MM.1S (cell line): ENCODE data around the gene KCNQ1.

Experiments used
- DNase-seq: peaks from one replicate; pipeline ENCODE4 v3.0.0-alpha.2; 2015
- H2AFZ ChIP-seq: fragments of 300-600 bp; sonication (generic); 2 replicates; pipeline ENCODE4 v1.6.0; 2016; ENCODE audit warnings: antibody characterized with exemption, low read length
- H3F3A ChIP-seq: fragments of 300-600 bp; sonication (generic); 2 replicates; pipeline ENCODE4 v1.6.1; 2016; ENCODE audit warnings: mild to moderate bottlenecking, antibody characterized with exemption, low read length, moderate library complexity, mixed read lengths; ENCODE audit not compliant: insufficient read depth
- H3K27ac ChIP-seq: fragments of 300-600 bp; sonication (generic); 2 replicates; pipeline ENCODE4 v1.5.1; 2016; ENCODE audit warnings: mild to moderate bottlenecking, low read length
- H3K27me3 ChIP-seq: fragments of 300-600 bp; sonication (generic); replicated peaks from 2 replicates; pipeline ENCODE4 v1.6.0; 2016; ENCODE audit warnings: low read length; ENCODE audit not compliant: insufficient read depth
- H3K36me3 ChIP-seq: fragments of 300-600 bp; sonication (generic); replicated peaks from 2 replicates; pipeline ENCODE4 v1.6.1; 2016; ENCODE audit warnings: mild to moderate bottlenecking, low read length, mixed read lengths; ENCODE audit not compliant: insufficient read depth
- H3K4me1 ChIP-seq: fragments of 300-600 bp; sonication (generic); 2 replicates; pipeline ENCODE4 v1.6.1; 2016; ENCODE audit warnings: low read length, mixed read lengths
- H3K4me2 ChIP-seq: fragments of 300-600 bp; sonication (generic); 2 replicates; pipeline ENCODE4 v1.6.0; 2016; ENCODE audit warnings: low read depth, low read length
- H3K4me3 ChIP-seq: fragments of 300-600 bp; sonication (generic); 2 replicates; pipeline ENCODE4 v1.5.1; 2016; ENCODE audit warnings: low read length, mixed read lengths
- H3K79me2 ChIP-seq: fragments of 300-600 bp; sonication (generic); 2 replicates; pipeline ENCODE4 v1.6.1; 2016; ENCODE audit warnings: mixed run types, low read length, mixed read lengths
- H3K9ac ChIP-seq: fragments of 300-600 bp; sonication (generic); 2 replicates; pipeline ENCODE4 v1.6.1; 2016; ENCODE audit warnings: low read length, mixed read lengths
- H3K9me2 ChIP-seq: fragments of 300-600 bp; sonication (generic); replicated peaks from 2 replicates; pipeline ENCODE4 v1.6.1; 2016; ENCODE audit warnings: mild to moderate bottlenecking, low read length, mixed read lengths; ENCODE audit not compliant: insufficient read depth
- H3K9me3 ChIP-seq: fragments of 300-600 bp; sonication (generic); replicated peaks from 2 replicates; pipeline ENCODE4 v1.6.1; 2016; ENCODE audit warnings: mild to moderate bottlenecking, low read length, mixed read lengths; ENCODE audit not compliant: insufficient read depth
- H4K20me1 ChIP-seq: fragments of 300-600 bp; sonication (generic); 2 replicates; pipeline ENCODE4 v1.6.1; 2016; ENCODE audit warnings: mild to moderate bottlenecking, low read length, moderate library complexity, mixed read lengths; ENCODE audit not compliant: insufficient read depth
- CTCF ChIP-seq: fragments of 300-600 bp; sonication (generic); IDR thresholded peaks from 2 replicates; pipeline ENCODE4 v1.5.1; 2016; ENCODE audit warnings: antibody characterized with exemption, low read length, mixed read lengths
- EZH2 ChIP-seq: fragments of 300-600 bp; sonication (generic); optimal IDR thresholded peaks from 2 replicates; pipeline ENCODE3; 2017; ENCODE audit warnings: low read depth, mild to moderate bottlenecking, antibody characterized with exemption, low read length, mixed read lengths
- EZH2phosphoT487 ChIP-seq: fragments of 300-600 bp; sonication (generic); IDR thresholded peaks from 2 replicates; pipeline ENCODE4 v1.6.1; 2018; ENCODE audit warnings: antibody characterized with exemption, low read length

Gene KCNQ1

GRCh38 chr11:2748061-2748813 is 303.4 kb downstream of the KCNQ1 start:
- Histone ChIP-seq H3K27ac (no peak overlapping the region), H3F3A (no peaks in the 10 kb centered on the region), H3K79me2 (no peaks in the 10 kb centered on the region), H3K9ac (no peak overlapping the region), H3K36me3 (no peaks in the 10 kb centered on the region), H3K4me2 (no peak overlapping the region), H3K9me2 (no peaks in the 10 kb centered on the region), H3K4me3 (no peak overlapping the region), H3K4me1 (no peaks in the 10 kb centered on the region), H4K20me1 (no peaks in the 10 kb centered on the region), H3K27me3 (no peaks in the 10 kb centered on the region), H2AFZ (no peak overlapping the region), H3K9me3 (no peaks in the 10 kb centered on the region)
- DNase-seq = no peak
- TF ChIP-seq EZH2 (no peak), EZH2phosphoT487 (no peak)

DNA sequence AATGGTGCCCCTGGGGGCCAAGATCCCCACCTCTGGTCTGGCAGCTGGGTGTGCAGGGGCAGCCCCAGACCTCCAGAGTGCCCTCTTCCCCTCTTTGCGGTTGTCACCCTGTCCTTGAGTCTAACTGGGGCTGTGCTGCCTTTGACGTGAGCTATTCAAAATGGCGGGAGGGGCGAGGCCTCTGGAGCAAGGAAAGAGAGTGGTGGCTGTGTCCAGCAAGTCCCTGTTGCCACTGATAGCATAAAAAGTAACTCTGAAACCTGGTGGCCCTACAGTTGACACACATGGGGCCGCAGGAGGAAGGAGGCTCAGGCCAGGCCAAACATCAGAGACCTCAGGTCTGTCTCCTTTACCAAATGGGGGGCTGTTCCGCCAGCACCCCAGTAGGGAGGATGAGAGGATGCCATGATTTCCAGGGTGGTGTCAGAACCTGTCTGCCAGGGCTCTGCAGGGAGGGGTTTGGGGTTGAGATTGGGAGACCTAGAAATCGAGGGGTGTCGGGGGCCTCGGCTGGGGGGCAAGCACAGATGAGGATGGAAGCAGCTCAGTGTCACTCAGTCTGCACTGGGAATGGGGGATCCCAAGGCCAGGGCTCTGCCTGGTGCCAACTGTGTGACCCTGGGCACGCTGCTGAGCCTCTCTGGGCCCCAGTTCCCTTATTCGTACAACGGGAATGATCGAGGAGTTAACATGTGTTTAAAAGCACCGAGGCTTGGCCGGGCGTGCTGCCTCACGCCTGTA is 304.2 kb downstream of the KCNQ1 start:
- H3K4me1 ChIP-seq = no peaks in the 10 kb centered on the region
- H3F3A ChIP-seq = no peaks in the 10 kb centered on the region
- H3K27me3 ChIP-seq = no peaks in the 10 kb centered on the region
- no peak overlapping the region for H3K9ac ChIP-seq
- H3K79me2 ChIP-seq = no peaks in the 10 kb centered on the region
- TF ChIP-seq EZH2 (no peak), EZH2phosphoT487 (no peak), CTCF (no peak)
- no peaks in the 10 kb centered on the region for H3K36me3 ChIP-seq
- no peak overlapping the region for H2AFZ ChIP-seq
- no peak overlapping the region for H3K4me2 ChIP-seq
- H3K27ac ChIP-seq = no peak overlapping the region
- DNase-seq = no peak
- H4K20me1 ChIP-seq = no peaks in the 10 kb centered on the region
- H3K9me3 ChIP-seq = no peaks in the 10 kb centered on the region
- no peaks in the 10 kb centered on the region for H3K9me2 ChIP-seq
- no peak overlapping the region for H3K4me3 ChIP-seq

GRCh38 chr11:2750101-2750681 is 305.4 kb downstream of the KCNQ1 start:
- H3K4me2 ChIP-seq = no peak overlapping the region
- H3F3A ChIP-seq = no peaks in the 10 kb centered on the region
- no peaks in the 10 kb centered on the region for H3K9me2 ChIP-seq
- no peaks in the 10 kb centered on the region for H3K36me3 ChIP-seq
- H3K4me1 ChIP-seq = no peaks in the 10 kb centered on the region
- H3K9ac ChIP-seq = no peak overlapping the region
- no peaks in the 10 kb centered on the region for H3K79me2 ChIP-seq
- DNase-seq = no peak
- no peak overlapping the region for H3K4me3 ChIP-seq
- no peak overlapping the region for H3K27ac ChIP-seq
- no peak overlapping the region for H2AFZ ChIP-seq
- no peaks in the 10 kb centered on the region for H4K20me1 ChIP-seq
- no peak for TF ChIP-seq EZH2phosphoT487
- no peak for TF ChIP-seq EZH2
- TF ChIP-seq CTCF = no peak
- no peaks in the 10 kb centered on the region for H3K9me3 ChIP-seq
- H3K27me3 ChIP-seq = no peaks in the 10 kb centered on the region
